Natural killer cell (primary cell): ENCODE measurements around the gene QSER1. TPM values are rescaled to one million over a fixed set of nuclear protein-coding genes. Genes with fewer than 3 reads are reported as not detected.
"Not testable (repeated sequence)": the region's sequence is repeated elsewhere in the genome, so short reads cannot be mapped to it uniquely, and the experiment has no call there.

Source experiments
- ATAC-seq, 3 donors: fragments of 150-1000 bp in 2 of 3; fragments of 200-7000 bp in 1 of 3; cut with Tn5 transposase; 1 replicate in 1 of 3; 2 replicates in 2 of 3; pipeline ENCODE4 v1.10.0; 2021; ENCODE audit warnings: mild to moderate bottlenecking in 2 of 3, moderate library complexity in 2 of 3
- DNase-seq, 2 donors: peaks; one replicate each; pipeline versions ENCODE4 v3.0.0 to v3.0.0-alpha.2; 2013 to 2021; ENCODE audit warnings: mixed read lengths in 1 of 2
- H3K27ac ChIP-seq: one replicate; pipeline ENCODE4 v1.5.1; 2013; ENCODE audit warnings: mild to moderate bottlenecking, low read length
- H3K27me3 ChIP-seq: one replicate; pipeline ENCODE4 v1.6.1; 2013; ENCODE audit warnings: low read length; ENCODE audit not compliant: control insufficient read depth, insufficient read depth
- H3K36me3 ChIP-seq: one replicate; pipeline ENCODE4 v1.6.1; 2013; ENCODE audit warnings: low read length; ENCODE audit not compliant: control insufficient read depth, insufficient read depth
- H3K4me1 ChIP-seq: one replicate; pipeline ENCODE4 v1.6.1; 2013; ENCODE audit warnings: low read length; ENCODE audit not compliant: control insufficient read depth, insufficient read depth
- H3K4me3 ChIP-seq: one replicate; pipeline ENCODE4 v1.5.1; 2013; ENCODE audit warnings: low read length
- H3K9me3 ChIP-seq: one replicate; pipeline ENCODE4 v1.6.1; 2013; ENCODE audit warnings: low read length; ENCODE audit not compliant: control insufficient read depth, insufficient read depth
- H3K27ac Mint-ChIP-seq, 2 donors: one replicate each; pipeline ENCODE4 v1.8.0; 2022; ENCODE audit warnings: mild to moderate bottlenecking in 2 of 2, mixed read lengths in 2 of 2, moderate library complexity in 1 of 2
- H3K27me3 Mint-ChIP-seq, 2 donors: one replicate each; pipeline ENCODE4 v1.8.0; 2022; ENCODE audit warnings: low read depth in 2 of 2, mixed read lengths in 2 of 2
- H3K36me3 Mint-ChIP-seq: one replicate; pipeline ENCODE4 v1.8.0; 2022; ENCODE audit warnings: mixed read lengths
- H3K4me1 Mint-ChIP-seq, 2 donors: one replicate each; pipeline ENCODE4 v1.8.0; 2022; ENCODE audit warnings: mixed read lengths in 2 of 2
- H3K4me3 Mint-ChIP-seq: one replicate; pipeline ENCODE4 v1.8.0; 2022; ENCODE audit warnings: mild to moderate bottlenecking, moderate library complexity, mixed read lengths
- H3K9me3 Mint-ChIP-seq, 2 donors: one replicate each; pipeline ENCODE4 v1.8.0; 2022; ENCODE audit warnings: mixed read lengths in 2 of 2
- WGBS: methylation state at CpG from one replicate; pipeline ENCODE4 v1.1.7; 2013; ENCODE audit warnings: missing lambda C conversion rate; ENCODE audit not compliant: insufficient coverage; 5-methylcytosine and 5-hydroxymethylcytosine counted together
- intact Hi-C: fragments of 100-400 bp; cut with micrococcal nuclease; formaldehyde crosslinking; loops from one replicate; pipeline ENCODE4 v1.14.2; 2022
- total RNA-seq, 4 donors: library from RNA; stranded (reverse); fragments of 120-200 nt in 1 of 4; gene quantifications; one replicate each; pipeline versions ENCODE4 v1.2.3 to v1.2.4, GENCODE V29; 2013 to 2022
- TF ChIP-seq, protein P1 (sequence below): fragments of 200-600 bp; IDR thresholded peaks from one replicate; pipeline ENCODE4 v1.8.0; 2022; ENCODE audit warnings: antibody characterized with exemption

QSER1 gene
- total RNA-seq, 3 donors from 2014 or later (not counting 1 experiment from before 2014, with no cell fraction given): 14.5 to 21.5 (median 17.8) TPM

DNA sequence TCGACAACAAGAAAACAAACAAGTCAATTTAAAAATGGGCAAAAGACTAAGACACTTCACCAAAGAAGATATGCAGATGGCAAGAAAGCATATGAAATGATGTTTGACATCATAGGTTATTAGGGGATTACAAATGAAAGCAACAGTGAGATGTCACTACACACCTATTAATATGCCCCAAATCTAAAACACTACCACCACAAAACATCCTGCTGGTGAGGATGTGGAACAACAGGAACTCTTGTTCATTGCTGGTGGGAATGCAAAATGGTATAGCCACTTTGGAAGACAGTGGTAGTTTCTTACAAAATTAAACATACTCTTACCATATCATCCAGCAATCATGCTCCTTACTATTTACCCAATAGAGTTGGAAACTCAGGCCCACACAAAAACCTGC, 33.9 kb upstream of the QSER1 start:
- no peak overlapping the region for H3K27ac Mint-ChIP-seq

GRCh38 chr11:32861850-32862577, 30.6 kb upstream of the QSER1 start:
- no peaks in the 10 kb centered on the region for H3K4me1 ChIP-seq
- no peak overlapping the region for H3K4me3 ChIP-seq
- no peaks in the 10 kb centered on the region for H3K36me3 Mint-ChIP-seq
- no peaks in the 10 kb centered on the region for H3K4me1 Mint-ChIP-seq
- WGBS: 96% methylated on average over 3 of the region's 3 CpGs
- no peaks in the 10 kb centered on the region for H3K9me3 Mint-ChIP-seq
- ATAC-seq (no peak), DNase-seq (no peak)
- no peaks in the 10 kb centered on the region for H3K27me3 ChIP-seq
- no peaks in the 10 kb centered on the region for H3K36me3 ChIP-seq
- peaks cover 10 to 13% of the 10 kb centered on the region in 2 donors for H3K27me3 Mint-ChIP-seq
- H3K4me3 Mint-ChIP-seq: no peak overlapping the region
- TF ChIP-seq, protein P1, sequence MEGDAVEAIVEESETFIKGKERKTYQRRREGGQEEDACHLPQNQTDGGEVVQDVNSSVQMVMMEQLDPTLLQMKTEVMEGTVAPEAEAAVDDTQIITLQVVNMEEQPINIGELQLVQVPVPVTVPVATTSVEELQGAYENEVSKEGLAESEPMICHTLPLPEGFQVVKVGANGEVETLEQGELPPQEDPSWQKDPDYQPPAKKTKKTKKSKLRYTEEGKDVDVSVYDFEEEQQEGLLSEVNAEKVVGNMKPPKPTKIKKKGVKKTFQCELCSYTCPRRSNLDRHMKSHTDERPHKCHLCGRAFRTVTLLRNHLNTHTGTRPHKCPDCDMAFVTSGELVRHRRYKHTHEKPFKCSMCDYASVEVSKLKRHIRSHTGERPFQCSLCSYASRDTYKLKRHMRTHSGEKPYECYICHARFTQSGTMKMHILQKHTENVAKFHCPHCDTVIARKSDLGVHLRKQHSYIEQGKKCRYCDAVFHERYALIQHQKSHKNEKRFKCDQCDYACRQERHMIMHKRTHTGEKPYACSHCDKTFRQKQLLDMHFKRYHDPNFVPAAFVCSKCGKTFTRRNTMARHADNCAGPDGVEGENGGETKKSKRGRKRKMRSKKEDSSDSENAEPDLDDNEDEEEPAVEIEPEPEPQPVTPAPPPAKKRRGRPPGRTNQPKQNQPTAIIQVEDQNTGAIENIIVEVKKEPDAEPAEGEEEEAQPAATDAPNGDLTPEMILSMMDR: no peak
- H3K9me3 ChIP-seq: no peaks in the 10 kb centered on the region
- no peak overlapping the region for H3K27ac ChIP-seq
- intact Hi-C loops: no loop called here
- no peak overlapping the region for H3K27ac Mint-ChIP-seq

More for the DNA sequence above, 33.9 kb upstream of the QSER1 start:
- no peaks in the 10 kb centered on the region for H3K9me3 Mint-ChIP-seq
- H3K4me3 ChIP-seq: no peak overlapping the region
- no peak overlapping the region for H3K4me3 Mint-ChIP-seq
- intact Hi-C loops: no loop called here
- H3K4me1 ChIP-seq: no peaks in the 10 kb centered on the region
- no peaks in the 10 kb centered on the region for H3K36me3 Mint-ChIP-seq
- H3K27ac ChIP-seq: no peak overlapping the region
- TF ChIP-seq, protein P1: no peak
- no peaks in the 10 kb centered on the region for H3K4me1 Mint-ChIP-seq
- peak in 1 of 2 donors; percentile 4 for DNase-seq
- WGBS: no CpG with 5 or more reads among the region's 1 CpG
- H3K36me3 ChIP-seq: no peaks in the 10 kb centered on the region
- H3K27me3 Mint-ChIP-seq: peaks cover 0 to 4% of the 10 kb centered on the region in 2 donors
- no peak for ATAC-seq
- no peaks in the 10 kb centered on the region for H3K27me3 ChIP-seq
- no peaks in the 10 kb centered on the region for H3K9me3 ChIP-seq

DNA sequence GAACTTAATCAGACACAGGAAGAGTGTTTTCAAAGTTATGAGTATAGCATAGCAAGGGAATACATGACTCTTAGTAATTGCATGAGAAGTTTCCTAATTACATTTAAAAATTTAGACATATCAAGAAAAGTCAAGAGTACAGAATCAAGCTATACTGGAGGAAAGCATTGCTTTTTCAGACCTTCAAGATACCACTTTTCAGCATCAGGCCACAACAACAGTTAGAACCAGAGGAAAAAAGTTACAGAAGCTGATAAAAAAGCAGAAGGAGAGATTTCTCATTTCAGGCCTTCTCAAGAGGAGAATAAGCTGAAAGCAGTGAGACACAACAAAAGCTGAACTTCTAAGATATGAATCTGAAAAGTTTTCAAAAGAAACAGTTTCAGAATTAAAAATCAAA, 28.1 kb upstream of the QSER1 start:
- Mint-ChIP-seq H3K36me3 (no peaks in the 10 kb centered on the region), H3K27me3 (peaks cover 10 to 22% of the 10 kb centered on the region in 2 donors), H3K4me1 (no peaks in the 10 kb centered on the region), H3K4me3 (no peak overlapping the region), H3K27ac (no peak overlapping the region), H3K9me3 (no peaks in the 10 kb centered on the region)
- ATAC-seq (no peak), DNase-seq (no peak)
- H3K27ac ChIP-seq: no peak overlapping the region
- H3K4me1 ChIP-seq: no peaks in the 10 kb centered on the region
- H3K9me3 ChIP-seq: no peaks in the 10 kb centered on the region
- intact Hi-C loops: no loop called here
- H3K36me3 ChIP-seq: no peaks in the 10 kb centered on the region
- TF ChIP-seq, protein P1: no peak
- H3K4me3 ChIP-seq: no peak overlapping the region
- H3K27me3 ChIP-seq: no peaks in the 10 kb centered on the region

- H3K27me3 ChIP-seq, H3K4me3 Mint-ChIP-seq, H3K4me1 Mint-ChIP-seq, DNase-seq, H3K36me3 Mint-ChIP-seq, H3K9me3 Mint-ChIP-seq, ATAC-seq, H3K27ac ChIP-seq, intact Hi-C loops, H3K4me1 ChIP-seq, H3K9me3 ChIP-seq, H3K4me3 ChIP-seq, H3K36me3 ChIP-seq, H3K27ac Mint-ChIP-seq: not testable (repeated sequence)
- 25% methylated on average over 1 of the region's 4 CpGs for WGBS
- H3K27me3 Mint-ChIP-seq: peaks cover 10 to 36% of the 10 kb centered on the region in 2 donors
These were observed 23.9 kb upstream of the QSER1 start for GRCh38 chr11:32868752-32869151.
